SK-N-SH (cell line): ENCODE results near the gene LPIN1. TPM values are rescaled to one million over a fixed set of nuclear protein-coding genes. Genes with fewer than 3 reads are reported as not detected.

ENCODE experiments used
- CTCF ChIA-PET: fragments of 300-600, 350-600 bp; formaldehyde crosslinking; extraction: SDS; loops from one replicate; lab custom pipeline; 2021; lab: Yijun Ruan, JAX
- POLR2A ChIA-PET: fragments of 350-600 bp; sonication (Branson Sonifier 250); formaldehyde crosslinking; extraction: SDS; loops from one replicate; lab custom pipeline; 2020; ENCODE audit warnings: antibody characterized with exemption, inconsistent platforms; lab: Yijun Ruan, JAX
- DNase-seq: peaks from one replicate; pipeline ENCODE4 v3.0.0; 2012
- H2AFZ ChIP-seq: fragments of 200-600 bp; sonication (generic); 2 replicates; pipeline ENCODE4 v1.8.1; 2016; ENCODE audit warnings: antibody characterized with exemption, mild to moderate bottlenecking, low read depth
- H3F3A ChIP-seq: fragments of 200-600 bp; sonication (generic); replicated peaks from 2 replicates; pipeline ENCODE3; 2016; ENCODE audit warnings: antibody characterized with exemption, mild to moderate bottlenecking; ENCODE audit not compliant: insufficient read depth
- H3K27ac ChIP-seq, 2 experiments: fragments of 200-500 bp in 1 of 2; fragments of 200-600 bp in 1 of 2; sonication (Bioruptor generic) in 1 of 2; sonication (generic), shearing (Covaris generic) in 1 of 2; 2 replicates each; pipeline versions ENCODE4 v1.5.1 to v1.6.1; 2014 to 2016; ENCODE audit warnings: low read depth in 2 of 2, inconsistent platforms in 1 of 2, low read length in 1 of 2, mild to moderate bottlenecking in 1 of 2, mixed read lengths in 1 of 2
- H3K27me3 ChIP-seq: fragments of 200-600 bp; sonication (generic), shearing (Covaris generic); 2 replicates; pipeline ENCODE4 v1.6.1; 2016; ENCODE audit warnings: mixed run types; ENCODE audit not compliant: insufficient read depth
- H3K36me3 ChIP-seq, 2 experiments: fragments of 200-500 bp in 1 of 2; fragments of 200-600 bp in 1 of 2; sonication (Bioruptor generic) in 1 of 2; sonication (generic) in 1 of 2; replicated peaks in 1 of 2; 2 replicates each; pipeline versions ENCODE3 to v1.5.1; 2014 to 2016; ENCODE audit warnings: low read length in 1 of 2, mild to moderate bottlenecking in 1 of 2; ENCODE audit not compliant: insufficient read depth in 2 of 2, control insufficient read depth in 1 of 2
- H3K4me1 ChIP-seq, 2 experiments: fragments of 200-500 bp in 1 of 2; fragments of 200-600 bp in 1 of 2; sonication (Bioruptor generic) in 1 of 2; sonication (generic), shearing (Covaris generic) in 1 of 2; 2 replicates each; pipeline versions ENCODE4 v1.5.1 to v1.6.1; 2014 to 2016; ENCODE audit warnings: low read depth in 1 of 2, low read length in 1 of 2, mixed run types in 1 of 2; ENCODE audit not compliant: insufficient read depth in 2 of 2, control insufficient read depth in 1 of 2
- H3K4me2 ChIP-seq: fragments of 200-600 bp; sonication (generic), shearing (Covaris generic); 2 replicates; pipeline ENCODE4 v1.6.1; 2017; ENCODE audit warnings: mixed run types
- H3K4me3 ChIP-seq, 2 experiments: fragments of 200-500 bp in 1 of 2; fragments of 200-600 bp in 1 of 2; sonication (Bioruptor generic) in 1 of 2; sonication (generic), shearing (Covaris generic) in 1 of 2; 2 replicates each; pipeline versions ENCODE4 v1.5.1 to v1.8.1; 2014 to 2016; ENCODE audit warnings: low read depth in 2 of 2, inconsistent platforms in 1 of 2, low read length in 1 of 2, mild to moderate bottlenecking in 1 of 2, mixed read lengths in 1 of 2, moderate library complexity in 1 of 2
- H3K79me2 ChIP-seq: fragments of 200-600 bp; sonication (generic); 2 replicates; pipeline ENCODE4 v1.8.1; 2017; ENCODE audit warnings: mild to moderate bottlenecking; ENCODE audit not compliant: insufficient read depth
- H3K9ac ChIP-seq: fragments of 200-600 bp; sonication (generic); 2 replicates; pipeline ENCODE4 v1.6.1; 2017; ENCODE audit warnings: mixed run types
- H3K9me2 ChIP-seq: fragments of 200-600 bp; sonication (generic); 2 replicates; pipeline ENCODE4 v1.6.1; 2017; ENCODE audit warnings: mixed run types
- H3K9me3 ChIP-seq: fragments of 200-600 bp; sonication (generic); 2 replicates; pipeline ENCODE4 v1.6.1; 2017; ENCODE audit warnings: mixed run types, mild to moderate bottlenecking, moderate library complexity
- H4K20me1 ChIP-seq: fragments of 200-600 bp; sonication (generic); 2 replicates; pipeline ENCODE4 v1.6.1; 2017; ENCODE audit warnings: mild to moderate bottlenecking, mixed run types; ENCODE audit not compliant: insufficient read depth
- ELF1 ChIP-seq: IDR thresholded peaks from 2 replicates; pipeline ENCODE4 v1.4.0; 2012
- FOXJ3 ChIP-seq: sonication (generic); formaldehyde crosslinking; IDR thresholded peaks from 2 replicates; pipeline ENCODE4 v1.5.1; 2020; ENCODE audit warnings: mild to moderate bottlenecking, missing genetic modification reagents
- FOXM1 ChIP-seq: IDR thresholded peaks from 2 replicates; pipeline ENCODE4 v1.4.0; 2012; ENCODE audit warnings: low read depth, mild to moderate bottlenecking
- GABPA ChIP-seq: IDR thresholded peaks from 2 replicates; pipeline ENCODE4 v1.4.0; 2012; ENCODE audit warnings: low read depth, mild to moderate bottlenecking
- GATA2 ChIP-seq: sonication (generic); formaldehyde crosslinking; IDR thresholded peaks from 2 replicates; pipeline ENCODE4 v1.5.0; 2020; ENCODE audit warnings: mild to moderate bottlenecking, missing genetic modification reagents
- IRF3 ChIP-seq: fragments of 150-350 bp; IDR thresholded peaks from 2 replicates; pipeline ENCODE4 v1.6.1; 2016; ENCODE audit warnings: mild to moderate bottlenecking, low read depth, low read length
- MEF2A ChIP-seq: IDR thresholded peaks from 2 replicates; pipeline ENCODE4 v1.4.0; 2012; ENCODE audit warnings: low read depth, borderline replicate concordance
- MXI1 ChIP-seq: IDR thresholded peaks from 2 replicates; pipeline ENCODE4 v1.6.1; 2012; ENCODE audit warnings: mild to moderate bottlenecking, low read depth, low read length, improper control_type of control experiment
- NFIC ChIP-seq: IDR thresholded peaks from 2 replicates; pipeline ENCODE4 v1.4.0; 2012; ENCODE audit warnings: borderline replicate concordance
- POLR2AphosphoS5 ChIP-seq: IDR thresholded peaks from 2 replicates; pipeline ENCODE4 v1.6.1; 2012; ENCODE audit warnings: low read depth, low read length
- RAD21 ChIP-seq: IDR thresholded peaks from 2 replicates; pipeline ENCODE4 v1.6.1; 2012; ENCODE audit warnings: mild to moderate bottlenecking, low read length
- RCOR1 ChIP-seq: fragments of 150-350 bp; IDR thresholded peaks from 2 replicates; pipeline ENCODE4 v1.6.1; 2017; ENCODE audit warnings: antibody characterized with exemption, low read length
- SIN3A ChIP-seq: IDR thresholded peaks from 2 replicates; pipeline ENCODE4 v1.6.1; 2012; ENCODE audit warnings: low read depth, mild to moderate bottlenecking, low read length, moderate library complexity, borderline replicate concordance
- SMC3 ChIP-seq: IDR thresholded peaks from 2 replicates; pipeline ENCODE4 v1.6.1; 2012; ENCODE audit warnings: low read depth, low read length, improper control_type of control experiment
- TAF1 ChIP-seq: IDR thresholded peaks from 2 replicates; pipeline ENCODE4 v1.6.1; 2012; ENCODE audit warnings: low read depth, mild to moderate bottlenecking, low read length, moderate library complexity, borderline replicate concordance
- TEAD4 ChIP-seq: IDR thresholded peaks from 2 replicates; pipeline ENCODE4 v1.4.0; 2012; ENCODE audit warnings: mild to moderate bottlenecking, borderline replicate concordance; ENCODE audit not compliant: insufficient read depth
- USF1 ChIP-seq: IDR thresholded peaks from 2 replicates; pipeline ENCODE4 v1.4.0; 2012; ENCODE audit warnings: low read depth, borderline replicate concordance
- YY1 ChIP-seq: IDR thresholded peaks from 2 replicates; pipeline ENCODE4 v1.4.0; 2012; ENCODE audit warnings: low read depth, mild to moderate bottlenecking
- WGBS: methylation state at CpG from one replicate; pipeline ENCODE4 v1.1.6; 2017; ENCODE audit warnings: low lambda C conversion rate; 5-methylcytosine and 5-hydroxymethylcytosine counted together
- polyA plus RNA-seq, 3 experiments: library from polyadenylated mRNA; depleted of rRNA; stranded (reverse); fragments of >200 nt; gene quantifications; 2 replicates each; pipeline ENCODE4 v1.2.3, GENCODE V29; 2012
- TF ChIP-seq, protein P1 (sequence below): IDR thresholded peaks from 2 replicates; pipeline ENCODE4 v1.6.1; 2012; ENCODE audit warnings: mild to moderate bottlenecking, low read depth, low read length, moderate library complexity

Gene LPIN1
- polyA plus RNA-seq, 1 of the 3 experiments (the other 2 are of a cell fraction), result 22.1 TPM

- H3K36me3 ChIP-seq, result peaks cover 41 to 93% of the 10 kb centered on the region in 2 experiments
- CTCF ChIA-PET, result interaction anchor here (1.0 to 9.5 kb wide), 11 partner anchors 9 to 88 kb away, joined by 3 to 55 read pairs (median 5); partner anchors contain the start of gene LPIN1
- H4K20me1 ChIP-seq, result no peaks in the 10 kb centered on the region
- no peak for TF ChIP-seq POLR2AphosphoS5
- no peak for TF ChIP-seq RAD21
- no peak for TF ChIP-seq FOXM1
- no peak for TF ChIP-seq GABPA
- TF ChIP-seq SIN3A, result no peak
- no peak for TF ChIP-seq RCOR1
- no peak for TF ChIP-seq FOXJ3 (CRISPR knock-in tag)
- no peak for TF ChIP-seq USF1
- TF ChIP-seq TAF1, result no peak
- TF ChIP-seq TEAD4, result no peak
- no peak for TF ChIP-seq MXI1
- no peak for TF ChIP-seq NFIC
- no peak for TF ChIP-seq GATA2 (CRISPR knock-in tag)
- TF ChIP-seq YY1, result no peak
- no peak for TF ChIP-seq SMC3
- TF ChIP-seq MEF2A, result no peak
- TF ChIP-seq IRF3, result no peak
- TF ChIP-seq ELF1, result no peak
- TF ChIP-seq, protein P1, sequence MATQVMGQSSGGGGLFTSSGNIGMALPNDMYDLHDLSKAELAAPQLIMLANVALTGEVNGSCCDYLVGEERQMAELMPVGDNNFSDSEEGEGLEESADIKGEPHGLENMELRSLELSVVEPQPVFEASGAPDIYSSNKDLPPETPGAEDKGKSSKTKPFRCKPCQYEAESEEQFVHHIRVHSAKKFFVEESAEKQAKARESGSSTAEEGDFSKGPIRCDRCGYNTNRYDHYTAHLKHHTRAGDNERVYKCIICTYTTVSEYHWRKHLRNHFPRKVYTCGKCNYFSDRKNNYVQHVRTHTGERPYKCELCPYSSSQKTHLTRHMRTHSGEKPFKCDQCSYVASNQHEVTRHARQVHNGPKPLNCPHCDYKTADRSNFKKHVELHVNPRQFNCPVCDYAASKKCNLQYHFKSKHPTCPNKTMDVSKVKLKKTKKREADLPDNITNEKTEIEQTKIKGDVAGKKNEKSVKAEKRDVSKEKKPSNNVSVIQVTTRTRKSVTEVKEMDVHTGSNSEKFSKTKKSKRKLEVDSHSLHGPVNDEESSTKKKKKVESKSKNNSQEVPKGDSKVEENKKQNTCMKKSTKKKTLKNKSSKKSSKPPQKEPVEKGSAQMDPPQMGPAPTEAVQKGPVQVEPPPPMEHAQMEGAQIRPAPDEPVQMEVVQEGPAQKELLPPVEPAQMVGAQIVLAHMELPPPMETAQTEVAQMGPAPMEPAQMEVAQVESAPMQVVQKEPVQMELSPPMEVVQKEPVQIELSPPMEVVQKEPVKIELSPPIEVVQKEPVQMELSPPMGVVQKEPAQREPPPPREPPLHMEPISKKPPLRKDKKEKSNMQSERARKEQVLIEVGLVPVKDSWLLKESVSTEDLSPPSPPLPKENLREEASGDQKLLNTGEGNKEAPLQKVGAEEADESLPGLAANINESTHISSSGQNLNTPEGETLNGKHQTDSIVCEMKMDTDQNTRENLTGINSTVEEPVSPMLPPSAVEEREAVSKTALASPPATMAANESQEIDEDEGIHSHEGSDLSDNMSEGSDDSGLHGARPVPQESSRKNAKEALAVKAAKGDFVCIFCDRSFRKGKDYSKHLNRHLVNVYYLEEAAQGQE, result no peak
- no peak overlapping the region for H3K27ac ChIP-seq
- H3K4me3 ChIP-seq, result no peak overlapping the region
- H3K9me3 ChIP-seq, result no peaks in the 10 kb centered on the region
- no peak overlapping the region for H2AFZ ChIP-seq
- peaks cover 6 to 33% of the 10 kb centered on the region in 2 experiments; a peak in 2 of 4 replicates for H3K4me1 ChIP-seq
- DNase-seq, result no peak
- POLR2A ChIA-PET, result no interaction called here
- no peak overlapping the region for H3K9ac ChIP-seq
- no peaks in the 10 kb centered on the region for H3K9me2 ChIP-seq
- no peaks in the 10 kb centered on the region for H3F3A ChIP-seq
- H3K79me2 ChIP-seq, result no peaks in the 10 kb centered on the region
- H3K27me3 ChIP-seq, result no peaks in the 10 kb centered on the region
- no peak overlapping the region for H3K4me2 ChIP-seq
- WGBS, result 86% methylated on average over 6 of the region's 6 CpGs
Measured at GRCh38 chr2:11770531-11771188, 24.2 kb downstream of the LPIN1 start.
